GM18519 (cell line): Measurements from ENCODE around the gene DOCK11.
"Not testable (repeated sequence)": the region's sequence is repeated elsewhere in the genome, so short reads cannot be mapped to it uniquely, and the experiment has no call there.

ENCODE experiments used
- ATAC-seq: cut with Tn5 transposase; IDR thresholded peaks from one replicate; pipeline ENCODE4 v1.9.1; 2021; ENCODE audit warnings: mild to moderate bottlenecking, moderate library complexity; ENCODE audit not compliant: unreplicated experiment, low FRiP score

Gene DOCK11

GRCh38 chrX:118495061-118495921 is at the start of gene DOCK11:
DOCK11 (plus strand) TSS chrX:118495815; CDS start chrX:118495972, 157 bp downstream.
- ATAC-seq, result peak; percentile 40

- ATAC-seq, result no peak
Observed at GRCh38 chrX:118448273-118448783, 47.3 kb upstream of the DOCK11 start.

- no peak for ATAC-seq
Observed at GRCh38 chrX:118455013-118455412, 40.6 kb upstream of the DOCK11 start.

DNA sequence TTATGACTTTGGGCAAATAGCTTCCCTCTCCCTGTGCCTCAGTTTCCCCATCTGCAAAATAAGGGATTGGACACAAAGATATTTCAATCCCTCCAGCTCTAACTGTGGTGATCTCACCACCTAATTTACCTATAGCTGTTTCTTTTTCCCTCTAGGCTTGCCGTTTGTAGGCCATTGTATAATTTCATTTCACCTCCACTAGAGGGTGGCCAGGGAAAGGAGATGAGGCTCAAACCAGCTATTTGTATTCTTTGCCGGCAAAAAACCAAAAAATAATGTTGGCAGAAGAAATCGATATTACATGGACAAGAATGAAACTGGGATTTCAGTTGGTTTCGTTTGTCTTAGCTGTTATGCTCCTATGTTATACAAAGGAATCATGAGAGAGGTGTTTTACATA is 36.1 kb upstream of the DOCK11 start:
- peak; percentile 58 for ATAC-seq

- no peak for ATAC-seq
Observed at GRCh38 chrX:118464501-118464900, 31.1 kb upstream of the DOCK11 start.

GRCh38 chrX:118468122-118468521 is 27.5 kb upstream of the DOCK11 start:
- ATAC-seq, result no peak

DNA sequence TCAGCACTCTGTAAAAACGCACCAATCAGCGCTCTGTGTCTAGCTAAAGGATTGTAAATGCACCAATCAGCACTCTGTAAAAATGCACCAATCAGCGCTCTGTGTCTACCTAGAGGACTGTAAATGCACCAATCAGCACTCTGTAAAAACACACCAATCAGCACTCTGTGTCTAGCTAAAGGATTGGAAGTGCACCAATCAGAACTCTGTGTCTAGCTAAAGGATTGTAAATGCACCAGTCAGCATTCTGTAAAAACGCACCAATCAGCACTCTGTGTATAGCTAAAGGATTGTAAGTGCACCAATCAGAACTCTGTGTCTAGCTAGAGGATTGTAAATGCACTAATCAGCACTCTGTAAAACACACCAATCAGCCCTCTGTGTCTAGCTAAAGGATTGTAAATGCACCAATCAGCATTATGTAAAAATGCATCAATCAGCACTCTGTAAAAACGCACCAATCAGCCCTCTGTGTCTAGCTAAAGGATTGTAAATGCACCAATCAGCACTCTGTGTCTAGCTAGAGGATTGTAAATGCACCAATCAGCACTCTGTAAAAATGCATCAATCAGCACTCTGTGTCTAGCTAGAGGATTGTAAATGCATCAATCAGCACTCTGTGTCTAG is 24.8 kb upstream of the DOCK11 start:
- not testable (repeated sequence) for ATAC-seq

- ATAC-seq, result no peak
Observed at GRCh38 chrX:118474586-118474985, 21.0 kb upstream of the DOCK11 start.

DNA sequence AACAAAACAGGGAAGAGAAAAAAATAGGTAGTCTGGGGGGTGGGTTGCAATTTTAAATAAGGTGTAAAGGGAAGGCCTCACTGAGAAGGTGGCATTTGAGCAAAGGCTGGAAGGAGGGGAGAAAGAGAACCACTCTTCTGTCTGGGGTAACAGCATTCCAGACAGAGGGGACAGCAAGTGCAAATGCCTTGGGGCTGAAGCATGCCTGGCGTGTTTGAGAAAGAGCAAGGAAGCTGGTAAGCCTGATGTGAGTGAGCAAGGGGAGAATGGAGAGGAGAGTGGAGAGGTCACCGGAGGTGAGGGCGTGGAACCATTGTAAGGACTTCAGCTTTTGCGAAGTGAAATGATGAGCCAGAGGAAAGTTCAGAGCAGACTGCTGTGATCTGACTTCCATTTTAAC is 19.7 kb upstream of the DOCK11 start:
- ATAC-seq, result no peak

GRCh38 chrX:118480172-118480571 is 15.4 kb upstream of the DOCK11 start:
- ATAC-seq, result no peak

DNA sequence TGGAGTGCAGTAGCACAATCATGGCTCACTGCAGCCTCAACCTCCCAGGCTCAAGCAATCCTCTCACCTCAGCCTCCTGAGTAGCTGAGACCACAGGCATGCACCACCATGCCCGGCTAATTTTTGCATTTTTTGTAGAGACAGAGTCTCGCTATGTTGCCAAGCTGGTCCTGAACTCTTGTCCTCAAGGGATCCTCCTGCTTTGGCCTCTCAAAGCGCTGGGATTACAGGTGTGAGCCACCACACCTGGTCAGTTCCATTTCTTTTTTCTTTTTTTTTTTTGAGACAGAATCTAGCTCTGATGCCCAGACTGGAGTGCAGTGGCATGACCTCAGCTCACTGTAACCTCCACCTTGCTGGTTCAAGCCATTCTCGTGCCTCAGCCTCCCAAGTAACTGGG is 13.2 kb upstream of the DOCK11 start:
- ATAC-seq, result not testable (repeated sequence)

- no peak for ATAC-seq
Observed at GRCh38 chrX:118484216-118484903, 11.3 kb upstream of the DOCK11 start.

DNA sequence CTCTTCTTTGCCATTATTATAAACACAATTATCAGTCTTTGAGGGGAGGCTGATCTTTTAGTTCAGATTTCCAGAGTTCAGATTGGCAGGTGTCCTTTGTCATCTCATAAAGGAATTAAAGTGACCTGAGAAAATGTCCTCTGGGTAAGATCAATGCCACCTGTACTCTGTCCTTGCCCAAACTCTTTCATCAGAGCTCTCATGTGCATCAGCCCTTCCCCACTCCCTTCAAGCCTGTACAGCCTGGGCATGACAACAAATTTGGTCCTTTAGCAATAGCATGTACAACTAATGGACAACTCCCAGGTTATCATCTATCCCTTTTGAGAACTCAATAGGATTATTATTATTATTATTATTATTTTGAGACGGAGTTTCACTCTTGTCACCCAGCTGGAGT is 8.9 kb upstream of the DOCK11 start:
- not testable (repeated sequence) for ATAC-seq

DNA sequence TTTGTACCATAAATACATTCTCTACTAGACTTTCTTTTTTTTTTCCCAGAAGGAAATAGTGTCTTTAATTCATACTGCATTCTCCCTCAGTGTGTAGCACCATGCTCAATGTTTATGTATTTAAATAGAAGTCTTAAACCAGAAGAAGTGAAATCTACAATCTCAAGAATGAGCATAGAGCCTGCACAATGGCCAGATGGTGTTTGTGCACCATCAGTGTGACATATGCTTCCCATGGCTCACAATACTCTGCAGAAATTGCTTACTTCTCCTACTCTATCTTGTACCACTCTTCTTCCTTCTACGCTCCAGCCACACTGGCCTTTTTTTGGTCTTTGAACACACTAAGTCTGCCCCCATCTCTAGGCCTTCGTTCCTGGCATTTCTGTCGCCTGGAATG is 2.6 kb upstream of the DOCK11 start:
- no peak for ATAC-seq

- no peak for ATAC-seq
Observed at GRCh38 chrX:118493653-118494297, 1.8 kb upstream of the DOCK11 start.

DNA sequence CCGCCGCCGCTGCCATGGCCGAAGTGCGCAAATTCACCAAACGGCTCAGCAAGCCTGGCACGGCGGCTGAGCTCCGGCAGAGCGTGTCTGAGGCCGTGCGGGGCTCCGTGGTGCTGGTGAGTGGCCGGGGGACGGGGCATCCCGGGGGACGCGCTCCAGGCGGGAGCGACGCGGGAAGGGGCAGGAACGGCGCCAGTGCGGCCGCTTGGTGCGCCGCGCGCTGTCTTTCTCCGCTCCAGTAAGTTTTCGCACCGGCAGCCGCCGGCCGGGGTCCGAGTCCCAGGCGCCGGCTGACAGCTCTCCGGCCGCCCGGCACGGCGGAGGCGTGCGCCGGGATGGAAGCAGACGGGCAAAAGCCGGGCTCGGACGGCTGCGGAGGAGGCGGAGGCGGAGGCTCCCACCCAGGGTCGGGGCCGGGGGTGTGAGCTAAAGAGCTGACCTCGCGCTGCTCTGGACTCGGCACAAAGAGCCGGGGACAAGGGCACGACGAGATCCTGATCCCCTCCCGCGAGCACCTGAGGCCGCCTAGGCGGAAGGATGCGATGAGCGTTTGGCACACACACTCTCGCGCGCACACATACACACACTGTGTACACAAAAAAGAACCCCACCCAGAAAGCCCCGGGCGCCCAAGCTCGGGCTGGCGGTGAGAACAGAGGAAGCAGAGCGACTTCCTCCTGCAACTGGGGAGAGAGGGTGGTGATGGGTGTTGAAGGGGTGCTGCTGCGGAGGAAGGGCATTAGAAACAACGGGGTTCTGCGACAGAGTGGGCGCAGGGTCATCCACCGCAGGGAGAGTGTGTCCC is 545 bp downstream of the DOCK11 start:
- ATAC-seq, result peak; percentile 63

DNA sequence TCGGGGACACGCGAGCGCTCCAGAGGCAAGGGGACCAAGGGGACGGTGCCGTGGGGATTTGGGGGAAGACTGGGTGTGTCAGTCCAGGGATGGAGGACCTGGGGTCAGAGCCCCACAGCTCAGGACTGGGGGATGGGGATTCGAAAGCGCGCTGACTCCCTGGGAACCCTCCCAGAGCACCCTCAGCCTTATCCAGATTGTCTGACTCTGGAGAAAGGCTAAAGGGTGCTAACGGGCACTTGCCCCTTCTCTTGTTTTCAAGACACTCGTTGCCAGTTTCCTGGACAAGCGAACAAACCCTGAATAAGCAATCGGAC is 1.1 kb downstream of the DOCK11 start:
- peak; percentile 7 for ATAC-seq

DNA sequence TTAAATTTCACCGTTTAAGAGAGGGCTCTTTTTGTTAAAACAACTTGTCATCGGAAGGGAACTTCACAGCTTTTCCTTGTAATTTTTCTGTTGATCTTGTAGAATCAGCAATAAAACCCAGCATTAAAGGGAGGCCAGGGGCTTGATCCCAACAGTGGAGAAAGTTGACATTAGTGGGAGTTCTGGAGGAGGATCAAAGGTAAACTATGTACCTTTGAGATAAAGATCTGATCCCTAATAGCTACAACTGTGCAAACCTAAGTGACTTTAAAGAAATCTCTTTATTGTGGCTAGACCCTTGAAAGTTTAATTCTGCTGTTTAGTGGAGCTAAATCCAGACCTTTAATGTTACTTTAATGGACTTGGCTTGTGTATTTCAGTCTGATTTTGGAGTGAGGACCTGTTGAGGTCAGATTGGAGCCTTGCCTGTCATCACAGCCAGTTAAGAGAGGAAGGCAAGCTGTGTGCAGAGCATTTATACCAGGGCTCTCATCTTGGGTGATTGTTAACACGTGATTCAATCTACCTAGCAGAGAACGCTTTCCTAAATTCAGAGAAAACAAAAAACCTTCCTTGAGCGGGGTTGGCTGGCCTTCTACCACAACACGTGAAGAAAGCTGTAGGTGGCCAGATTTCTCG is 1.7 kb downstream of the DOCK11 start:
- no peak for ATAC-seq

DNA sequence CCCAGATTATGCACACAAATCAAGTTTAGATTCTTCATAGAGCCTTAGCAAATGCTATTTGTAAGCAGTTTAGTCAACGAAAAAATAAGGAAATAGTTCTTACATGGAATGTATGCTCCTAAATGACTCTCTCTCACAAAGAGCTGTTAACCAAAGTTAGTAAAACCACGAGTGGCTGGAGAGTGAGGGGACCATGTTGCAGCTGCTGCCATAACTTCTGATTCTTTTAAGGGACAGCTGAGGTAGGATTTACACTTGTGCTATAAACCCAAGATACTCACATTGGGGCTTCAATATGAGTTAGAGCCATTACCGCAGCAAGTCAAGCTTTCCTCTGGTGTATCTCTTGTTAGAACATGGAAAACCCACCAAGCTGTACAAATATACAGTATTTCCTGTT is 2.7 kb downstream of the DOCK11 start:
- no peak for ATAC-seq

DNA sequence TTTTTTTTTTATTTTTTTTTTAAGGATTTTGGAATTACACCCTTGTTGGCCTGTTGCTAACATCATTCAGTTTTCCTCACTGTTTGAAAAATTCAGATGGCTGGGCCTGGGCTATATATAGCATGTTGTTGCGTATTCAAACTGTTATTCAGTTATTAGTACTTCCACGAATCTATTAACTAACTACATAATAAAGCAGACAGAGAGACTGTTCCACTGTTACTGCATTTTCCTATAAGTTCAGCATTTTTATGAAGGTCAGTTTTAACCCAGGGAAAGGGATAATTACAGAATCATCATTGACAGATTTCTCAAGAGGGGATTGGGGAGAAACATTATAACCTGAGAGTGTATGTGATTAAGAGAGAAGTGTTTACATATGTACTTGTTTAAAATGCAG is 3.1 kb downstream of the DOCK11 start:
- no peak for ATAC-seq
